GM12875 (cell line): Measurements from ENCODE around the gene RTL5.

Experiments
- H3K4me3 ChIP-seq: one replicate; pipeline ENCODE4 v1.5.1; 2011; ENCODE audit warnings: low read depth, low read length, control low read depth
- CTCF ChIP-seq: IDR thresholded peaks from 2 replicates; pipeline ENCODE4 v1.5.1; 2011; ENCODE audit warnings: low read depth, mild to moderate bottlenecking, control low read depth, inconsistent platforms, low read length, moderate library complexity, borderline replicate concordance; ENCODE audit not compliant: insufficient read depth

Gene RTL5

DNA sequence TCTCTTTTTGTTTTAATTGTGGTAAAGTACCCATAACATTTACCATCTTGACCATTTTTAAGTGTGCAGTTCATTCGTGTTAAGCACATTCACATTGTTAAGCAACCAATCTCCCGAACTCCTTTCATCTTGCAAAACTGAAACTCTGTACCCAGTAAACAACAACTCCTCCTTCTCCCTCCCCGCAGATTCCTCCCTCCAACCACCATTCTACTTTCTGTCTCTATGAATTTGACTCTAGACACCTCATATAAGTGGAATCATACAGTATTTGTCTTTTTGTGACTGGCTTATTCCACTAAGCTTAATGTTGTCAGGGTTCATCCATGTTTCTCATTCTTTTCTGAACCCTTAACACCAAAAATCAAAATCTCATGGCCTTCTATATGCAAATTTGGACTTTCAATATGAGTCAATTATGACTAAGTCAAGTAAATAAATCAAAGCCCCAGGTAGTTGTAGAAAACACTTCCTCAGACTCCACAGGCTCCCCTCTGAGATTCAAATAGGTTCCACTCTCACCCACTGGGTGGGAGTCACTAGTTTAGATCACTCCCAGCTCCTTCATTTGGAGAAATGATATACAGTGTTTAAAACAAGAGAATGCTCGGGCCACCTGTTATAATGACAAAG is 9.8 kb upstream of the RTL5 start:
- H3K4me3 ChIP-seq, result no peak overlapping the region
- no peak for TF ChIP-seq CTCF

DNA sequence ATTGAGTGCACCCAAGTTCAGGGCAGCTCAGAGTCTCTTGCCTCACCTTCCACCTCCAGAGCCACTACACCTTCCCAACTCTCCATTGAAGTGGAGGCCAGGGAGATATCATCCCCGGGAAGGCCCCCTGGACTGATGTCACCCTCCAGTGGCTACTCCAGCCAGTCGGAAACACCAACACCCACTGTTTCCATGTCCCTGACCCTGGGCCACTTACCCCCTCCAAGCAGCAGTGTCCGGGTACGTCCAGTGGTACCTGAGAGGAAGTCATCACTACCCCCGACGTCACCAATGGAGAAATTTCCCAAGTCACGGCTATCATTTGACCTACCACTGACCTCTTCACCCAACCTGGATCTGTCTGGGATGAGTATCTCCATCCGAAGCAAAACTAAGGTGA is 7.8 kb upstream of the RTL5 start:
- TF ChIP-seq CTCF, result no peak

GRCh38 chrX:72137846-72138495 is 6.3 kb upstream of the RTL5 start:
- TF ChIP-seq CTCF, result no peak
- H3K4me3 ChIP-seq, result no peak overlapping the region

More for the DNA sequence above, 7.8 kb upstream of the RTL5 start:
- H3K4me3 ChIP-seq, result no peak overlapping the region

GRCh38 chrX:72133851-72134546 is 2.3 kb upstream of the RTL5 start:
- no peak for TF ChIP-seq CTCF

GRCh38 chrX:72132456-72132855 is 741 bp upstream of the RTL5 start:
- H3K4me3 ChIP-seq, result no peak overlapping the region
- no peak for TF ChIP-seq CTCF

More at GRCh38 chrX:72133851-72134546, 2.3 kb upstream of the RTL5 start:
- no peak overlapping the region for H3K4me3 ChIP-seq

DNA sequence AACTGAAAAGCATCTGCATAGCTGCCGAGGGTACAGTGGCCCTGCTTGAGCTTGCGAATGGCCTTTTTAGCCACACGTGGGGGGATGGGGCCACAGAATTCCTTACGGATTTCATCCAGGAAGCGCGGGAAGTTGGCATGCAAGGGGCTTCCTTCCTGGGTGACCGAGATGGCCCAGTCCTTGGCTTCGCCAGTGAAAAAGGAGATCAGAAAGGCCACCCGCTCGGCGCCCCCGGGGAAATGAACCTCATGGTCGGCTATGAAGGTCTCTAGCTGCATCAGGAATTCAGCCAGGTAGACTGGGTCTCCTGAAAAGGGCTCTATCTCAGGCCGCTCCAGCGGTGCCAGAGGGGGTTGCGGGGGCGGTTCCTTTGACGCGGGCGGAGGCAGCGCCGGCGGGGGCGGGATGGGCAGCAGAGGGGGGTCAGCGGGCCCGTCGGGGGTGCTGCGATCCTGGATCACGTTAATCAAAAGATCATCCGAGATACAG is 909 bp downstream of the RTL5 start:
- H3K4me3 ChIP-seq, result no peak overlapping the region
- no peak for TF ChIP-seq CTCF
